Right lobe of liver (tissue), 6 donors: ENCODE data around the gene ACSF3. TPM values are rescaled to one million over a fixed set of nuclear protein-coding genes. Genes with fewer than 3 reads are reported as not detected.
A peak's percentile ranks its signal among the peaks of the same experiment; 100 is the strongest.

Experiments
- ATAC-seq, 4 donors: fragments of 200-7000 bp; cut with Tn5 transposase; one replicate each; pipeline ENCODE4 v1.9.1; 2020; ENCODE audit warnings: mild to moderate bottlenecking in 4 of 4, moderate library complexity in 4 of 4
- DNase-seq, 3 donors: peaks; one replicate each; pipeline ENCODE4 v3.0.0-alpha.2; 2020
- H3K27ac ChIP-seq, 3 donors: fragments of 200-600 bp; one replicate each; pipeline ENCODE4 v1.8.0; 2022
- H3K27me3 ChIP-seq, 2 donors: fragments of 200-600 bp; one replicate each; pipeline ENCODE4 v1.8.0; 2022
- H3K36me3 ChIP-seq, 4 donors: fragments of 200-600 bp; sonication (generic) in 1 of 4; one replicate each; pipeline versions ENCODE4 v1.5.1 to v1.8.0; 2017 to 2022; ENCODE audit warnings: control low read depth in 1 of 4
- H3K4me1 ChIP-seq, 4 donors: fragments of 200-600 bp; sonication (generic) in 1 of 4; one replicate each; pipeline versions ENCODE4 v1.5.1 to v1.8.0; 2017 to 2022; ENCODE audit warnings: control low read depth in 1 of 4
- H3K4me3 ChIP-seq, 3 donors: fragments of 200-600 bp; one replicate each; pipeline ENCODE4 v1.8.0; 2022
- H3K9me3 ChIP-seq, 4 donors: fragments of 200-600 bp; sonication (generic) in 1 of 4; one replicate each; pipeline versions ENCODE4 v1.5.1 to v1.8.0; 2017 to 2022; ENCODE audit warnings: control low read depth in 1 of 4
- CTCF ChIP-seq, 4 donors: fragments of 200-600 bp in 3 of 4; fragments of 450-650 bp in 1 of 4; IDR thresholded peaks; one replicate each; pipeline versions ENCODE4 v1.5.1 to v1.8.0; 2016 to 2022; ENCODE audit warnings: antibody characterized with exemption in 4 of 4, mild to moderate bottlenecking in 2 of 4
- POLR2A ChIP-seq: fragments of 450-650 bp; IDR thresholded peaks from one replicate; pipeline ENCODE4 v1.6.1; 2017; ENCODE audit warnings: antibody characterized with exemption, mild to moderate bottlenecking
- WGBS: methylation state at CpG from one replicate; pipeline ENCODE4 v1.1.6; 2018; ENCODE audit warnings: low coverage, low lambda C conversion rate; ENCODE audit not compliant: insufficient coverage; ENCODE audit errors: missing lambda C conversion rate; 5-methylcytosine and 5-hydroxymethylcytosine counted together
- intact Hi-C, 2 donors: fragments of 100-400 bp; cut with DNase I; formaldehyde crosslinking; loops; one replicate each; pipeline versions ENCODE4 v1.11.2 to v1.14.1; 2022
- total RNA-seq, 6 experiments: library from RNA; depleted of rRNA in 2 of 6; stranded (reverse); fragments of >200 nt in 2 of 6; fragmentation: NEBNext Ultra II Directional in 3 of 6; extraction: Animal tissue kit (Norgen Biotek cat#: 25700) in 3 of 6; gene quantifications; one replicate each; pipeline versions ENCODE4 v1.1.0 to v1.2.4, GENCODE V29; 2016 to 2023
- donor health status: DM: no; HTN: yes; CAD: no.
- donor health status: DM: no; HTN: no; CAD: no.
- donor health status: DM: no; HTN: no; CAD: no.
- donor health status: DM: no; HTN: yes; CAD: no.
- donor health status: DM: no; HTN: yes; CAD: no.

ACSF3 gene
- total RNA-seq, 6 experiments from 2014 or later = 20.2 to 33.6 (median 29.4) TPM

GRCh38 chr16:89079434-89079980 is 14.1 kb upstream of the ACSF3 start:
- intact Hi-C loops = no loop called here
- Histone ChIP-seq H3K4me1 (no peaks in the 10 kb centered on the region), H3K36me3 (no peaks in the 10 kb centered on the region), H3K4me3 (no peak overlapping the region), H3K27ac (no peak overlapping the region), H3K9me3 (no peaks in the 10 kb centered on the region), H3K27me3 (no peaks in the 10 kb centered on the region)
- ATAC-seq (no peak), DNase-seq (no peak)
- TF ChIP-seq POLR2A (no peak), CTCF (IDR thresholded peaks at IDR 0.05) (no peak)
- 89% methylated on average over 9 of the region's 19 CpGs for WGBS

GRCh38 chr16:89080196-89080853 is 13.3 kb upstream of the ACSF3 start:
- H3K4me3 ChIP-seq = no peak overlapping the region
- H3K27me3 ChIP-seq = no peaks in the 10 kb centered on the region
- no peaks in the 10 kb centered on the region for H3K9me3 ChIP-seq
- TF ChIP-seq CTCF (IDR thresholded peaks at IDR 0.05) (no peak), POLR2A (no peak)
- no CpG with 5 or more reads among the region's 33 CpGs for WGBS
- intact Hi-C loops = no loop called here
- no peak overlapping the region for H3K27ac ChIP-seq
- peak in 1 of 3 donors; percentile 47 for DNase-seq
- no peaks in the 10 kb centered on the region for H3K4me1 ChIP-seq
- H3K36me3 ChIP-seq = no peaks in the 10 kb centered on the region
- ATAC-seq = peak in 1 of 4 donors; percentile 8

- no peaks in the 10 kb centered on the region for H3K36me3 ChIP-seq
- TF ChIP-seq CTCF (IDR thresholded peaks at IDR 0.05) (no peak), POLR2A (no peak)
- WGBS = 70% methylated on average over 12 of the region's 13 CpGs
- no peak overlapping the region for H3K4me3 ChIP-seq
- no peaks in the 10 kb centered on the region for H3K27me3 ChIP-seq
- DNase-seq = no peak
- no peak for ATAC-seq
- intact Hi-C loops = no loop called here
- no peak overlapping the region for H3K27ac ChIP-seq
- H3K4me1 ChIP-seq = no peaks in the 10 kb centered on the region
- H3K9me3 ChIP-seq = no peaks in the 10 kb centered on the region
Measured at GRCh38 chr16:89081556-89081955, 12.1 kb upstream of the ACSF3 start.

- Histone ChIP-seq H3K36me3 (no peaks in the 10 kb centered on the region), H3K9me3 (no peaks in the 10 kb centered on the region), H3K4me1 (no peaks in the 10 kb centered on the region), H3K27me3 (no peaks in the 10 kb centered on the region), H3K27ac (no peak overlapping the region), H3K4me3 (no peak overlapping the region)
- no peak for ATAC-seq
- DNase-seq = no peak
- WGBS = 50% methylated on average over 10 of the region's 12 CpGs
- intact Hi-C loops = no loop called here
- TF ChIP-seq CTCF (IDR thresholded peaks at IDR 0.05) = no peak
- no peak for TF ChIP-seq POLR2A
Measured at GRCh38 chr16:89084411-89084810, 9.2 kb upstream of the ACSF3 start.
